ENCODE measurements around the gene DNAJB5. TPM values are rescaled to one million over a fixed set of nuclear protein-coding genes. Genes with fewer than 3 reads are reported as not detected.
A peak's percentile ranks its signal among the peaks of the same experiment; 100 is the strongest.

DNAJB5 gene
- total RNA-seq, 4 donors from 2014 or later: 2.6 to 7.6 (median 4.7) TPM

DNA sequence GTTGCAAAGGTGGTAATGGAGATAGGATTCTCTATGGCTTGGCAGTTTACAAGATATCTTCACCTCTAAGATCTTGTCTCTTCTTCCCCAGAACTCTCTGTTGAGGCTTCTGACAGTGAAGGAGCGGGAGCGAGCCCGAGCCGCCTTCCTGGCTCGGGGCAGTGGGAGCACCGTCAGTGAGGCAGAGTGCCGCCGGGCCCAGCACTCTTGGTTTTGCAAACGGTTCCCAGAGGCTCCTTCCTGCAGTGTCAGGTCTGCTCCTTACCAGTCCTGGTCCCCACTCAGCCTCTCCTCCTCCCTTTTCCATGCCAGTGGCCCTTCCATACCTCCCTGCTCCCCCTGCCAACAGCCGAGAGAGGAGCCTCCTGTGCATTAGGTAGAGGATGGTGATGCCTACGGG is 12.6 kb upstream of the DNAJB5 start:
- Histone ChIP-seq H3K27ac (no peak overlapping the region), H3K27me3 (no peaks in the 10 kb centered on the region), H3K4me1 (no peaks in the 10 kb centered on the region), H3K36me3 (no peaks in the 10 kb centered on the region), H3K4me3 (no peak overlapping the region), H3K9me3 (no peaks in the 10 kb centered on the region)
- no peak for TF ChIP-seq POLR2A (IDR thresholded peaks at IDR 0.05)
- TF ChIP-seq, protein P1, sequence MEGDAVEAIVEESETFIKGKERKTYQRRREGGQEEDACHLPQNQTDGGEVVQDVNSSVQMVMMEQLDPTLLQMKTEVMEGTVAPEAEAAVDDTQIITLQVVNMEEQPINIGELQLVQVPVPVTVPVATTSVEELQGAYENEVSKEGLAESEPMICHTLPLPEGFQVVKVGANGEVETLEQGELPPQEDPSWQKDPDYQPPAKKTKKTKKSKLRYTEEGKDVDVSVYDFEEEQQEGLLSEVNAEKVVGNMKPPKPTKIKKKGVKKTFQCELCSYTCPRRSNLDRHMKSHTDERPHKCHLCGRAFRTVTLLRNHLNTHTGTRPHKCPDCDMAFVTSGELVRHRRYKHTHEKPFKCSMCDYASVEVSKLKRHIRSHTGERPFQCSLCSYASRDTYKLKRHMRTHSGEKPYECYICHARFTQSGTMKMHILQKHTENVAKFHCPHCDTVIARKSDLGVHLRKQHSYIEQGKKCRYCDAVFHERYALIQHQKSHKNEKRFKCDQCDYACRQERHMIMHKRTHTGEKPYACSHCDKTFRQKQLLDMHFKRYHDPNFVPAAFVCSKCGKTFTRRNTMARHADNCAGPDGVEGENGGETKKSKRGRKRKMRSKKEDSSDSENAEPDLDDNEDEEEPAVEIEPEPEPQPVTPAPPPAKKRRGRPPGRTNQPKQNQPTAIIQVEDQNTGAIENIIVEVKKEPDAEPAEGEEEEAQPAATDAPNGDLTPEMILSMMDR (IDR thresholded peaks at IDR 0.05): no peak
- no peak for DNase-seq

DNA sequence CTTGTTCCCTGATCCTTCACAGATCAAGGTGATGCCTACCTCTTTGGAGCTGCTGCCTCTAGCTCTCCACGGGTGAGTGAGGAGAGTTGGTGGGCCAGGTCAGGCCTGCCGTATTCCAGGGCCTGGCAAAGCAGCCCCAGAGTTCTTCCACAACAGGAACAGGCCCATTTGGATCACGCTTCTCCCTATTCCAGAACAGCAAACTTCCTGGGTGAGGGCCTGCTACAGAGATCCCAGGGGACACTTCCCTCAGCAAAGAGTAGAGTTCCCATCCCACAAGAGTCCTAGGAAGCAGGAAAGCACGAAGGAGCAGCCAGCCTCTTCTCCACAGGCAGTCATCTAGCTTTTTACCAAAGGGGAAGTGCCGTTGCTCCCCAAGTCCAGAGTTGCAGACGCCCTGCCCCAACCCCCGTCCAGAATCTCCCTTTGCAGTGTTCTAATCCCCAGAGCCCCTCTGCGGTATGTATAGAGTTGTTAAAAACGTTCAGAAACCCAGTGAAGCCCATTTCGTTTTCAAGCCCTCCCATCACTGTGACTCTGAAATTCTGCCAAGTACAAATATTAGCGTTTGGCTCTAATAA is 9.3 kb upstream of the DNAJB5 start:
- Histone ChIP-seq H3K4me3 (no peak overlapping the region), H3K36me3 (no peaks in the 10 kb centered on the region), H3K9me3 (no peaks in the 10 kb centered on the region), H3K27me3 (no peaks in the 10 kb centered on the region), H3K4me1 (peaks cover 0 to 8% (median 3%) of the 10 kb centered on the region in 4 donors), H3K27ac (no peak overlapping the region)
- TF ChIP-seq, protein P1 (IDR thresholded peaks at IDR 0.05): no peak
- no peak for TF ChIP-seq POLR2A (IDR thresholded peaks at IDR 0.05)
- no peak for DNase-seq

GRCh38 chr9:34982361-34982760 is 7.2 kb upstream of the DNAJB5 start:
- DNase-seq: no peak
- no peaks in the 10 kb centered on the region for H3K36me3 ChIP-seq
- H3K4me1 ChIP-seq: peaks cover 0 to 12% (median 4%) of the 10 kb centered on the region in 4 donors
- H3K4me3 ChIP-seq: no peak overlapping the region
- no peak for TF ChIP-seq POLR2A (IDR thresholded peaks at IDR 0.05)
- TF ChIP-seq, protein P1 (IDR thresholded peaks at IDR 0.05): no peak
- no peaks in the 10 kb centered on the region for H3K27me3 ChIP-seq
- H3K9me3 ChIP-seq: no peaks in the 10 kb centered on the region
- peak overlapping the region in 1 of 4 donors; percentile 65 for H3K27ac ChIP-seq

GRCh38 chr9:34983209-34983608 is 6.3 kb upstream of the DNAJB5 start:
- Histone ChIP-seq H3K27ac (peak overlapping the region in 1 of 4 donors; percentile 65), H3K9me3 (no peaks in the 10 kb centered on the region), H3K4me3 (no peak overlapping the region), H3K27me3 (no peaks in the 10 kb centered on the region), H3K4me1 (peaks cover 0 to 12% (median 4%) of the 10 kb centered on the region in 4 donors), H3K36me3 (no peaks in the 10 kb centered on the region)
- TF ChIP-seq, protein P1 (IDR thresholded peaks at IDR 0.05): no peak
- TF ChIP-seq POLR2A (IDR thresholded peaks at IDR 0.05): no peak
- DNase-seq: peak in 2 of 3 donors; percentile 59 to 63

GRCh38 chr9:34984049-34984448 is 5.5 kb upstream of the DNAJB5 start:
- Histone ChIP-seq H3K4me3 (no peak overlapping the region), H3K4me1 (peaks cover 0 to 20% (median 6%) of the 10 kb centered on the region in 4 donors), H3K27ac (peak overlapping the region in 1 of 4 donors; percentile 65), H3K9me3 (no peaks in the 10 kb centered on the region), H3K36me3 (no peaks in the 10 kb centered on the region), H3K27me3 (no peaks in the 10 kb centered on the region)
- no peak for DNase-seq
- TF ChIP-seq POLR2A (IDR thresholded peaks at IDR 0.05): no peak
- TF ChIP-seq, protein P1 (IDR thresholded peaks at IDR 0.05): no peak

Data from Peyer's patch (tissue), 4 donors.